ENCODE measurements around the gene ANAPC10. TPM values are rescaled to one million over a fixed set of nuclear protein-coding genes. Genes with fewer than 3 reads are reported as not detected.

Gene ANAPC10
- total RNA-seq, 1 experiment from 2014 or later, result 38.9 TPM

GRCh38 chr4:144989306-144989705 is 108.7 kb downstream of the ANAPC10 start:
- no peak for DNase-seq (ENCODE audit: unreplicated experiment)
- ChIA-PET POLR2A (no interaction called here), CTCF (interaction anchor here (0.8 kb wide), 1 partner anchor 26 kb away, joined by 3 read pairs; no protein-coding TSS in a partner anchor)
- H3K9me3 Mint-ChIP-seq (ENCODE audit: unreplicated experiment), result no peaks in the 10 kb centered on the region
- no peaks in the 10 kb centered on the region for H3K27me3 Mint-ChIP-seq (ENCODE audit: insufficient read depth, unreplicated experiment)
- no peak overlapping the region for H3K4me3 Mint-ChIP-seq (ENCODE audit: unreplicated experiment)
- no peaks in the 10 kb centered on the region for H3K4me1 Mint-ChIP-seq (ENCODE audit: insufficient read depth, unreplicated experiment)
- H3K27ac Mint-ChIP-seq (ENCODE audit: low read depth, unreplicated experiment), result no peak overlapping the region
- H3K36me3 Mint-ChIP-seq (ENCODE audit: insufficient read depth, unreplicated experiment), result no peaks in the 10 kb centered on the region
- intact Hi-C loops (cut with micrococcal nuclease), result no loop called here
- TF ChIP-seq CTCF (IDR thresholded peaks at IDR 0.05; ENCODE audit: unreplicated experiment), result no peak
- BruUV-seq (replicated peaks), result no TSS peak

- intact Hi-C loops (cut with micrococcal nuclease), result no loop called here
- ChIA-PET POLR2A (no interaction called here), CTCF (no interaction called here)
- no peak for DNase-seq (ENCODE audit: unreplicated experiment)
- H3K4me3 Mint-ChIP-seq (ENCODE audit: unreplicated experiment), result no peak overlapping the region
- no peak overlapping the region for H3K27ac Mint-ChIP-seq (ENCODE audit: low read depth, unreplicated experiment)
- H3K27me3 Mint-ChIP-seq (ENCODE audit: insufficient read depth, unreplicated experiment), result no peaks in the 10 kb centered on the region
- no peak for TF ChIP-seq CTCF (IDR thresholded peaks at IDR 0.05; ENCODE audit: unreplicated experiment)
- no TSS peak for BruUV-seq (replicated peaks)
- no peaks in the 10 kb centered on the region for H3K4me1 Mint-ChIP-seq (ENCODE audit: insufficient read depth, unreplicated experiment)
- no peaks in the 10 kb centered on the region for H3K9me3 Mint-ChIP-seq (ENCODE audit: unreplicated experiment)
- H3K36me3 Mint-ChIP-seq (ENCODE audit: insufficient read depth, unreplicated experiment), result no peaks in the 10 kb centered on the region
Measured at GRCh38 chr4:144985531-144985930, 112.5 kb downstream of the ANAPC10 start.

DNA sequence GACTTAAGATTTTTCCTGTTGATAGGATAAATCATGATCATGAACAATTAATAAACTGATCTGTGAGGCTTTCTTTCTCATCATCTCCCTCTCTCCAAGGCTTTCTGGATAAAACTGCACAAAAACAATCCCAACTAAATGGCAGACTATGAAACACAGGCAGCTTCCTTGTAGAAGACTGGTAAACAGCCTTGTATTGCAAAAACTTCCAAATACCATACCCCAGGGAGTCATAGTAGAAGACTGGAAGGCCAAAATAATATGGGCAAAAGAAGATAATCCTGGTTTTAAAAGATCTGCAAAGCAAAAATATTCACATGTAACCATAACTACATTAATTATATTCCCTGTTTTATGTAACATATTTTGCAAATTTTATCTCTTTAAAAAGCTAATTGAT is 113.0 kb downstream of the ANAPC10 start:
- BruUV-seq (replicated peaks), result no TSS peak
- intact Hi-C loops (cut with micrococcal nuclease), result no loop called here
- no peak for DNase-seq (ENCODE audit: unreplicated experiment)
- Mint-ChIP-seq H3K27ac (ENCODE audit: low read depth, unreplicated experiment) (no peak overlapping the region), H3K4me1 (ENCODE audit: insufficient read depth, unreplicated experiment) (no peaks in the 10 kb centered on the region), H3K4me3 (ENCODE audit: unreplicated experiment) (no peak overlapping the region), H3K36me3 (ENCODE audit: insufficient read depth, unreplicated experiment) (no peaks in the 10 kb centered on the region), H3K27me3 (ENCODE audit: insufficient read depth, unreplicated experiment) (no peaks in the 10 kb centered on the region), H3K9me3 (ENCODE audit: unreplicated experiment) (no peaks in the 10 kb centered on the region)
- ChIA-PET CTCF (no interaction called here), POLR2A (no interaction called here)
- no peak for TF ChIP-seq CTCF (IDR thresholded peaks at IDR 0.05; ENCODE audit: unreplicated experiment)

- intact Hi-C loops (cut with micrococcal nuclease), result no loop called here
- CTCF ChIA-PET, result interaction anchor here (1.0 kb wide), 1 partner anchor 102 kb away, joined by 3 read pairs; no protein-coding TSS in a partner anchor
- no peak for DNase-seq (ENCODE audit: unreplicated experiment)
- H3K9me3 Mint-ChIP-seq (ENCODE audit: unreplicated experiment), result peaks cover 7% of the 10 kb centered on the region
- no peaks in the 10 kb centered on the region for H3K4me1 Mint-ChIP-seq (ENCODE audit: insufficient read depth, unreplicated experiment)
- POLR2A ChIA-PET, result no interaction called here
- H3K36me3 Mint-ChIP-seq (ENCODE audit: insufficient read depth, unreplicated experiment), result no peaks in the 10 kb centered on the region
- H3K4me3 Mint-ChIP-seq (ENCODE audit: unreplicated experiment), result no peak overlapping the region
- no TSS peak for BruUV-seq (replicated peaks)
- no peak overlapping the region for H3K27ac Mint-ChIP-seq (ENCODE audit: low read depth, unreplicated experiment)
- no peak for TF ChIP-seq CTCF (IDR thresholded peaks at IDR 0.05; ENCODE audit: unreplicated experiment)
- no peaks in the 10 kb centered on the region for H3K27me3 Mint-ChIP-seq (ENCODE audit: insufficient read depth, unreplicated experiment)
Measured at GRCh38 chr4:144984241-144984640, 113.8 kb downstream of the ANAPC10 start.
